NB4 (cell line): ENCODE results near the gene ZNF668.

Experiments used
- CTCF ChIP-seq: IDR thresholded peaks from one replicate; pipeline ENCODE4 v1.5.1; 2012; ENCODE audit warnings: low read depth, low read length
- POLR2A ChIP-seq: IDR thresholded peaks from 2 replicates; pipeline ENCODE4 v1.6.1; 2011; ENCODE audit warnings: mild to moderate bottlenecking; ENCODE audit not compliant: insufficient read length; ENCODE audit errors: extremely low read depth

- TF ChIP-seq CTCF (no peak), POLR2A (no peak)
Observed at GRCh38 chr16:31076319-31076718, 2.3 kb upstream of the ZNF668 start.
